Hepatocyte (in vitro differentiated cells): ENCODE measurements around the gene GCGR. TPM values are rescaled to one million over a fixed set of nuclear protein-coding genes. Genes with fewer than 3 reads are reported as not detected.
A peak's percentile ranks its signal among the peaks of the same experiment; 100 is the strongest.

Experiments
- DNase-seq: peaks from one replicate; pipeline ENCODE4 v3.0.0-alpha.2; 2016; ENCODE audit warnings: low spot score
- H2AFZ ChIP-seq: fragments of 200-600 bp; sonication (generic); 2 replicates; pipeline ENCODE4 v1.6.0; 2016; ENCODE audit warnings: antibody characterized with exemption, mild to moderate bottlenecking
- H3K27ac ChIP-seq: fragments of 200-600 bp; sonication (generic); 2 replicates; pipeline ENCODE4 v1.5.1; 2016; ENCODE audit warnings: mild to moderate bottlenecking
- H3K27me3 ChIP-seq: fragments of 200-600 bp; sonication (generic); 2 replicates; pipeline ENCODE4 v1.6.1; 2016
- H3K36me3 ChIP-seq: fragments of 200-600 bp; sonication (generic); replicated peaks from 2 replicates; pipeline ENCODE4 v1.5.1; 2016; ENCODE audit warnings: low read depth; ENCODE audit not compliant: insufficient read depth
- H3K4me1 ChIP-seq: fragments of 200-600 bp; sonication (generic); 2 replicates; pipeline ENCODE4 v1.5.1; 2016; ENCODE audit warnings: mild to moderate bottlenecking, moderate library complexity; ENCODE audit not compliant: insufficient read depth
- H3K4me2 ChIP-seq: fragments of 200-600 bp; sonication (generic); 2 replicates; pipeline ENCODE4 v1.6.0; 2016
- H3K4me3 ChIP-seq: fragments of 200-600 bp; sonication (generic); 2 replicates; pipeline ENCODE4 v1.5.1; 2016; ENCODE audit warnings: mild to moderate bottlenecking
- H3K79me2 ChIP-seq: fragments of 200-600 bp; sonication (generic); 2 replicates; pipeline ENCODE4 v1.6.0; 2017; ENCODE audit warnings: mild to moderate bottlenecking
- H3K9me2 ChIP-seq: fragments of 200-600 bp; sonication (generic); replicated peaks from 2 replicates; pipeline ENCODE4 v1.6.0; 2017; ENCODE audit warnings: mild to moderate bottlenecking; ENCODE audit not compliant: insufficient read depth
- H3K9me3 ChIP-seq: fragments of 200-600 bp; sonication (generic); 2 replicates; pipeline ENCODE4 v1.5.1; 2016; ENCODE audit warnings: low read depth, mild to moderate bottlenecking
- H4K20me1 ChIP-seq: fragments of 200-600 bp; sonication (generic); 2 replicates; pipeline ENCODE4 v1.6.0; 2016; ENCODE audit warnings: mild to moderate bottlenecking; ENCODE audit not compliant: insufficient read depth, poor library complexity, severe bottlenecking
- EZH2 ChIP-seq: fragments of 200-600 bp; sonication (generic); IDR thresholded peaks from 2 replicates; pipeline ENCODE4 v1.6.1; 2016; ENCODE audit warnings: antibody characterized with exemption, mild to moderate bottlenecking, borderline replicate concordance
- EZH2phosphoT487 ChIP-seq: fragments of 200-600 bp; sonication (generic); IDR thresholded peaks from one replicate; pipeline ENCODE4 v1.6.1; 2018; ENCODE audit warnings: antibody characterized with exemption, mild to moderate bottlenecking, low read depth, moderate library complexity; ENCODE audit not compliant: unreplicated experiment, severe bottlenecking
- WGBS: methylation state at CpG from one replicate; pipeline ENCODE4 v1.1.6; 2016; ENCODE audit warnings: low lambda C conversion rate; ENCODE audit errors: missing lambda C conversion rate; 5-methylcytosine and 5-hydroxymethylcytosine counted together
- polyA plus RNA-seq: library from polyadenylated mRNA; unstranded; fragments of >200 nt; fragmentation: Nextera tagmentation; extraction: Ambion mirVana; gene quantifications from 2 replicates; pipeline ENCODE4 v1.2.1, GENCODE V29; 2016
- total RNA-seq: library from RNA; depleted of rRNA; stranded (reverse); fragments of >200 nt; gene quantifications from 2 replicates; pipeline ENCODE4 v1.2.3, GENCODE V29; 2014
- TF ChIP-seq, protein P1 (sequence below): fragments of 200-600 bp; sonication (generic); IDR thresholded peaks from 2 replicates; pipeline ENCODE4 v1.5.1; 2016; ENCODE audit warnings: antibody characterized with exemption, mild to moderate bottlenecking; ENCODE audit not compliant: poor library complexity

The GCGR gene
- total and polyA plus RNA-seq, 2 experiments from 2014 or later, result 2.9 to 3.8 TPM

GRCh38 chr17:81804559-81805399 lies 829 bp downstream of the GCGR start:
- Histone ChIP-seq H2AFZ (no peak overlapping the region), H3K4me1 (no peaks in the 10 kb centered on the region), H3K79me2 (no peaks in the 10 kb centered on the region), H3K9me3 (no peaks in the 10 kb centered on the region), H3K27ac (no peak overlapping the region), H3K4me3 (no peak overlapping the region), H3K9me2 (no peaks in the 10 kb centered on the region), H3K36me3 (no peaks in the 10 kb centered on the region), H3K27me3 (peaks cover 72% of the 10 kb centered on the region), H4K20me1 (no peaks in the 10 kb centered on the region), H3K4me2 (peak overlapping the region; percentile 84)
- no peak for DNase-seq
- TF ChIP-seq EZH2, result peak; percentile 94
- peak; percentile 11 for TF ChIP-seq EZH2phosphoT487
- TF ChIP-seq, protein P1, sequence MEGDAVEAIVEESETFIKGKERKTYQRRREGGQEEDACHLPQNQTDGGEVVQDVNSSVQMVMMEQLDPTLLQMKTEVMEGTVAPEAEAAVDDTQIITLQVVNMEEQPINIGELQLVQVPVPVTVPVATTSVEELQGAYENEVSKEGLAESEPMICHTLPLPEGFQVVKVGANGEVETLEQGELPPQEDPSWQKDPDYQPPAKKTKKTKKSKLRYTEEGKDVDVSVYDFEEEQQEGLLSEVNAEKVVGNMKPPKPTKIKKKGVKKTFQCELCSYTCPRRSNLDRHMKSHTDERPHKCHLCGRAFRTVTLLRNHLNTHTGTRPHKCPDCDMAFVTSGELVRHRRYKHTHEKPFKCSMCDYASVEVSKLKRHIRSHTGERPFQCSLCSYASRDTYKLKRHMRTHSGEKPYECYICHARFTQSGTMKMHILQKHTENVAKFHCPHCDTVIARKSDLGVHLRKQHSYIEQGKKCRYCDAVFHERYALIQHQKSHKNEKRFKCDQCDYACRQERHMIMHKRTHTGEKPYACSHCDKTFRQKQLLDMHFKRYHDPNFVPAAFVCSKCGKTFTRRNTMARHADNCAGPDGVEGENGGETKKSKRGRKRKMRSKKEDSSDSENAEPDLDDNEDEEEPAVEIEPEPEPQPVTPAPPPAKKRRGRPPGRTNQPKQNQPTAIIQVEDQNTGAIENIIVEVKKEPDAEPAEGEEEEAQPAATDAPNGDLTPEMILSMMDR, result no peak
- WGBS, result 20% methylated on average over 45 of the region's 65 CpGs

DNA sequence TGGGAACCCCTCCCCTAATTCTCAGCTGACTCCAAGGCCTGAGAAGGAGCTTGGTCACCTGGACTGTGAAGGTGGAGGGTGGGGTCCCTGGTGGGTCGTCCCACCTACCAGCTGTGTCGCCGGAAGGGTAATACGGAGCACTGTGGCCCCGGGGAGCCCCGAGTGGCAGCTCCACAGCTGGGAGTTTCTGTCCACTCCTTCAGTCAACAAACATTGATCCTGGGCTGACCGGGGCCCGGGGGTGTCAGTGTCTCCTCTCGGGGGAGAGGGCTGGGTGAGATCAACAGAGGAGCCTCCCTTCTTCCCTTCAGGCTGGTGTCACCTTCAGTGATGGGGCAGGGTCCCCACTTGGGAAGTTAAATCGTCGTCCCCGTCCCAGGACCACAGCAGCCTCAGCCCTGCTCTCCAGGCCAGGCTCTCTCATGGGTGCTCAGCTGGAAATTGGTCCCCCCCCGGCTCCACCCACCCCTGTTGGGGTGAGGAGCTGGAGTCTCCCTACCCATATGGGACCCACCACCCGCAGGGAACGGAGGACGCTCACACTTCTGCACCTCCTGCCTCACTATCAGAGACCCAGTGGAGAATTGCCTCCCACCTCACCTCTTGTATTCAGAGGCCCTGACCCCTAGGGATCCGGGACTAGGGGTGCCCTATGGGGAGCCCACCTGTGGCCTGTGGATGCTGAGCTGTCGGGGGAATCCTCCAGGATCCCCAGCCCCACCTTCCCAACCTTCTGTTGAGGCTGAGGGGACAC lies 1.9 kb downstream of the GCGR start:
- Histone ChIP-seq H3K9me3 (no peaks in the 10 kb centered on the region), H3K79me2 (no peaks in the 10 kb centered on the region), H3K36me3 (no peaks in the 10 kb centered on the region), H2AFZ (no peak overlapping the region), H3K27me3 (peaks cover 68% of the 10 kb centered on the region), H3K4me1 (no peaks in the 10 kb centered on the region), H4K20me1 (no peaks in the 10 kb centered on the region), H3K4me2 (no peak overlapping the region), H3K9me2 (no peaks in the 10 kb centered on the region), H3K4me3 (no peak overlapping the region), H3K27ac (no peak overlapping the region)
- no peak for DNase-seq
- no peak for TF ChIP-seq EZH2phosphoT487
- TF ChIP-seq EZH2, result no peak
- TF ChIP-seq, protein P1, result no peak
- 71% methylated on average over 12 of the region's 18 CpGs for WGBS

- H4K20me1 ChIP-seq, result no peaks in the 10 kb centered on the region
- H3K27me3 ChIP-seq, result peaks cover 60% of the 10 kb centered on the region
- H2AFZ ChIP-seq, result no peak overlapping the region
- no peaks in the 10 kb centered on the region for H3K9me2 ChIP-seq
- TF ChIP-seq EZH2phosphoT487 (no peak), EZH2 (no peak)
- TF ChIP-seq, protein P1, result no peak
- H3K36me3 ChIP-seq, result no peaks in the 10 kb centered on the region
- no peaks in the 10 kb centered on the region for H3K4me1 ChIP-seq
- H3K4me3 ChIP-seq, result no peak overlapping the region
- H3K4me2 ChIP-seq, result no peak overlapping the region
- no peaks in the 10 kb centered on the region for H3K79me2 ChIP-seq
- no peaks in the 10 kb centered on the region for H3K9me3 ChIP-seq
- H3K27ac ChIP-seq, result no peak overlapping the region
- DNase-seq, result no peak
- WGBS, result 43% methylated on average over 16 of the region's 23 CpGs
Measured at GRCh38 chr17:81806461-81807209, 2.7 kb downstream of the GCGR start.
